ENCODE measurements around the gene ABLIM3.
"Not testable (repeated sequence)": the region's sequence is repeated elsewhere in the genome, so short reads cannot be mapped to it uniquely, and the experiment has no call there.

Gene ABLIM3

DNA sequence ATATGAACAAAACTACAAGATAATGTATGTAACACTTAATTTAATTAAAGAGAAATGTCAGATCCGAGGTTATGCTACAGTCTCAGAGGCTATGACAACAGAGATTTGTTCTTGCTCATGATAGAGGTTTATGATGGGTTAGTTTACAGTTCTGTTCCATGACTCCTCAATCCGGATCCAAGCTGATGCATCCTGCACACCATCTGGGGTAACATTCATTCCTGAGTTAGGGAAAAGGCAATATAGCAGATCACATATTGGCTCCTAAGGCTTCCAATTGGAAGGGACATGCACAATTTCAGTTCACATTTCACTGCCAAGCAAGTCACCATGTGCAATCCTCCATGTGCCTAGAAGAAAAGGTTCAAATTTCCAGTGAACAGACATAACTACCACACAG is 40.4 kb downstream of the ABLIM3 start:
- TF ChIP-seq, protein P1, sequence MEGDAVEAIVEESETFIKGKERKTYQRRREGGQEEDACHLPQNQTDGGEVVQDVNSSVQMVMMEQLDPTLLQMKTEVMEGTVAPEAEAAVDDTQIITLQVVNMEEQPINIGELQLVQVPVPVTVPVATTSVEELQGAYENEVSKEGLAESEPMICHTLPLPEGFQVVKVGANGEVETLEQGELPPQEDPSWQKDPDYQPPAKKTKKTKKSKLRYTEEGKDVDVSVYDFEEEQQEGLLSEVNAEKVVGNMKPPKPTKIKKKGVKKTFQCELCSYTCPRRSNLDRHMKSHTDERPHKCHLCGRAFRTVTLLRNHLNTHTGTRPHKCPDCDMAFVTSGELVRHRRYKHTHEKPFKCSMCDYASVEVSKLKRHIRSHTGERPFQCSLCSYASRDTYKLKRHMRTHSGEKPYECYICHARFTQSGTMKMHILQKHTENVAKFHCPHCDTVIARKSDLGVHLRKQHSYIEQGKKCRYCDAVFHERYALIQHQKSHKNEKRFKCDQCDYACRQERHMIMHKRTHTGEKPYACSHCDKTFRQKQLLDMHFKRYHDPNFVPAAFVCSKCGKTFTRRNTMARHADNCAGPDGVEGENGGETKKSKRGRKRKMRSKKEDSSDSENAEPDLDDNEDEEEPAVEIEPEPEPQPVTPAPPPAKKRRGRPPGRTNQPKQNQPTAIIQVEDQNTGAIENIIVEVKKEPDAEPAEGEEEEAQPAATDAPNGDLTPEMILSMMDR (IDR thresholded peaks at IDR 0.05; ENCODE audit: low read length, missing control alignments): no peak
- no peak for DNase-seq (ENCODE audit: low read depth)
- no peak overlapping the region for H3K4me3 ChIP-seq (replicated peaks; ENCODE audit: low read depth, low read length)

DNA sequence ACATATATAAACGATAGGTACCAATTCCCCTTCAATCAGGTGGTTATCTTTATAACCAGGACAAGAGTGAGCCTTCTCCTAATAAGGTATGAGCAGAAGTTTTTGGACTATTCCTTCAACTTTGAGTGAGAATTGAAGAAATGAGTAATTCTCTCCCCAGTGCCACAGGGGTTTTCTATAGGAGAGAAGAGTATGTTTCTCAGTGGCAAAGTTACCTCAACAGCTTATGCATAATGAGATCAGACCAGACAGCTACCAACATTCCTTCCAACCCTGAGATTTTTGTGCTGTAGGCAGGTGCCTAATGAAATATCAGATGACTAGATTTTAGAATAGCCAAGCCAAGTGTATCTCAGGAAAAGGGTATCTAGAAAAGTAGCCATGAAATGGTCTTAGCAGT is 40.9 kb downstream of the ABLIM3 start:
- DNase-seq (ENCODE audit: low read depth): no peak
- H3K4me3 ChIP-seq (replicated peaks; ENCODE audit: low read depth, low read length): no peak overlapping the region
- TF ChIP-seq, protein P1 (IDR thresholded peaks at IDR 0.05; ENCODE audit: low read length, missing control alignments): no peak

GRCh38 chr5:149185067-149185466 is 43.8 kb downstream of the ABLIM3 start:
- TF ChIP-seq, protein P1 (IDR thresholded peaks at IDR 0.05; ENCODE audit: low read length, missing control alignments): no peak
- H3K4me3 ChIP-seq (replicated peaks; ENCODE audit: low read depth, low read length): no peak overlapping the region
- DNase-seq (ENCODE audit: low read depth): no peak

- DNase-seq (ENCODE audit: low read depth): peak; percentile 40
- H3K4me3 ChIP-seq (replicated peaks; ENCODE audit: low read depth, low read length): no peak overlapping the region
- TF ChIP-seq, protein P1 (IDR thresholded peaks at IDR 0.05; ENCODE audit: low read length, missing control alignments): no peak
Measured at GRCh38 chr5:149186506-149186905, 45.2 kb downstream of the ABLIM3 start.

DNA sequence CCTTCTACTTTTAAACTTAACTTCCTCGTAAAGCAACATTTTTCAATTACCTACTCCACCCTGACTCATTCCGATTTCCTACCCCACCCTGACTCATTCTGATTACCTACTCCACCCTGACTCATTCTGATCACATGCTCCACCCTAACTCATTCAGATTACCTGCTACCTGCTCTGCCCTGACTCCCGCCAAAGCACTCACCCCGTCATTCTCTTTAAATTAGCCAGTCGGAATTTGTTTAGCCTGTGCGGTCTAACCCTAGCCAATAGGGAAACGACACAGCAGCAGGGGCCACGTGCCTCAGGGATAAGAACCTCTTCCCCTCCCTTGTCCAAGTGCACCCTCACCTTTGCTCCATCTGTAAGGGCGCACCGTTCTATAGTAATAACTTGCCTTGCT is 46.3 kb downstream of the ABLIM3 start:
- not testable (repeated sequence) for DNase-seq (ENCODE audit: low read depth); H3K4me3 ChIP-seq (replicated peaks; ENCODE audit: low read depth, low read length)

DNA sequence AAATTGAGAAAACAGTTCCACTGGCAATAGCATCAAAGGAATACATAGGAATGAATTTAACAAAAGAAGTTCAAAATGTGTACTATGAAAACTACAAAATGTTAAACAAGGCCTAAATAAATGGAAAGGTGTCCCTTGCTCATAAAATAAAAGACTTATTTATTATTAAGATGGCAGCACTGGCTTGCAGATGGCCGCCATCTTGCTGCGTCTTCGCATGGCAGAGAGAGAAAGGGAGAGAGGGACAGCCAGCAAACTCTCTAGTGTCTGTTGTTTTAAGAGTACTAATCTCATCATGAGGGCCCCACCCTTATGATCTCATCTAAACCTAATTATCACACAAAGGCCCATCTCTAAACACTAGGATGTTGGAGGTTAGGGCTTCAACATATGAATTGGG is 47.1 kb downstream of the ABLIM3 start:
- TF ChIP-seq, protein P1 (IDR thresholded peaks at IDR 0.05; ENCODE audit: low read length, missing control alignments): no peak
- DNase-seq (ENCODE audit: low read depth): no peak
- no peak overlapping the region for H3K4me3 ChIP-seq (replicated peaks; ENCODE audit: low read depth, low read length)

GRCh38 chr5:149195337-149195887 is 54.1 kb downstream of the ABLIM3 start:
- TF ChIP-seq, protein P1 (IDR thresholded peaks at IDR 0.05; ENCODE audit: low read length, missing control alignments): no peak
- no peak overlapping the region for H3K4me3 ChIP-seq (replicated peaks; ENCODE audit: low read depth, low read length)
- no peak for DNase-seq (ENCODE audit: low read depth)

Measured in fibroblast of pulmonary artery (primary cell).